HEK293 (cell line): ENCODE measurements around the gene LACRT.
A peak's percentile ranks its signal among the peaks of the same experiment; 100 is the strongest.

Source experiments
- CTCF ChIA-PET: fragments of 350-600 bp; formaldehyde crosslinking; extraction: SDS; loops from one replicate; lab custom pipeline; 2021; ENCODE audit warnings: antibody characterized with exemption; lab: Yijun Ruan, JAX
- POLR2A ChIA-PET: fragments of 300-600 bp; formaldehyde crosslinking; extraction: SDS; loops from one replicate; lab custom pipeline; 2020; ENCODE audit warnings: antibody characterized with exemption, inconsistent platforms; lab: Yijun Ruan, JAX
- H3K27ac ChIP-seq: fragments of 200-500 bp; sonication (Bioruptor generic); 2 replicates; pipeline ENCODE4 v1.5.1; 2014; ENCODE audit warnings: low read depth, low read length, control low read depth, inconsistent platforms; ENCODE audit errors: extremely low read depth
- H3K36me3 ChIP-seq, 2 experiments: fragments of 200-500 bp in 1 of 2; sonication (Bioruptor generic) in 1 of 2; 1 replicate in 1 of 2; 2 replicates in 1 of 2; pipeline ENCODE4 v1.5.1; 2014 to 2017; ENCODE audit warnings: inconsistent platforms in 2 of 2, low read length in 2 of 2; ENCODE audit not compliant: control insufficient read depth in 2 of 2, insufficient read depth in 1 of 2
- H3K4me1 ChIP-seq: fragments of 200-500 bp; sonication (Bioruptor generic); 2 replicates; pipeline ENCODE4 v1.5.1; 2014; ENCODE audit warnings: mild to moderate bottlenecking, low read length, inconsistent platforms; ENCODE audit not compliant: control insufficient read depth, insufficient read depth
- H3K4me3 ChIP-seq: 2 replicates; pipeline ENCODE4 v1.5.1; 2011; ENCODE audit warnings: low read depth, mild to moderate bottlenecking, control low read depth, low read length, moderate library complexity
- H3K9me3 ChIP-seq: fragments of 200-500 bp; sonication (Bioruptor generic); 2 replicates; pipeline ENCODE4 v1.5.1; 2014; ENCODE audit warnings: low read depth, low read length, inconsistent platforms; ENCODE audit not compliant: control insufficient read depth, insufficient read depth
- IKZF3 ChIP-seq: fragments of 450-650 bp; IDR thresholded peaks from 2 replicates; pipeline ENCODE4 v1.5.0; 2018; ENCODE audit warnings: missing biosample characterization, mild to moderate bottlenecking, missing genetic modification characterization, moderate library complexity
- KLF1 ChIP-seq: fragments of 450-650 bp; formaldehyde crosslinking; IDR thresholded peaks from 2 replicates; pipeline ENCODE4 v1.5.1; 2016; ENCODE audit warnings: missing biosample characterization, missing genetic modification characterization
- KLF17 ChIP-seq: fragments of 450-650 bp; formaldehyde crosslinking; IDR thresholded peaks from 2 replicates; pipeline ENCODE4 v1.5.1; 2016; ENCODE audit warnings: missing biosample characterization, missing genetic modification characterization
- PATZ1 ChIP-seq: fragments of 450-650 bp; formaldehyde crosslinking; IDR thresholded peaks from 2 replicates; pipeline ENCODE4 v1.5.1; 2016; ENCODE audit warnings: missing biosample characterization, missing genetic modification characterization
- PRDM6 ChIP-seq: fragments of 450-650 bp; formaldehyde crosslinking; IDR thresholded peaks from 2 replicates; pipeline ENCODE4 v1.5.1; 2017; ENCODE audit warnings: missing biosample characterization, missing genetic modification characterization
- REST ChIP-seq: fragments of 450-650 bp; formaldehyde crosslinking; IDR thresholded peaks from 2 replicates; pipeline ENCODE4 v1.5.1; 2016; ENCODE audit warnings: missing biosample characterization, missing genetic modification characterization
- SP3 ChIP-seq: fragments of 450-650 bp; formaldehyde crosslinking; IDR thresholded peaks from 2 replicates; pipeline ENCODE4 v1.5.1; 2016; ENCODE audit warnings: missing biosample characterization, missing genetic modification characterization
- ZNF148 ChIP-seq: fragments of 450-650 bp; formaldehyde crosslinking; IDR thresholded peaks from 2 replicates; pipeline ENCODE4 v1.5.0; 2017; ENCODE audit warnings: missing biosample characterization, missing genetic modification characterization, borderline replicate concordance
- ZNF394 ChIP-seq: fragments of 450-650 bp; formaldehyde crosslinking; IDR thresholded peaks from 2 replicates; pipeline ENCODE4 v1.5.1; 2016; ENCODE audit warnings: missing biosample characterization, missing genetic modification characterization, mild to moderate bottlenecking, moderate library complexity, borderline replicate concordance
- ZNF510 ChIP-seq: fragments of 450-650 bp; formaldehyde crosslinking; IDR thresholded peaks from 2 replicates; pipeline ENCODE4 v1.5.1; 2018; ENCODE audit warnings: mild to moderate bottlenecking, missing genetic modification characterization, missing biosample characterization; ENCODE audit not compliant: insufficient replicate concordance
- ZNF585B ChIP-seq: fragments of 450-650 bp; formaldehyde crosslinking; IDR thresholded peaks from 2 replicates; pipeline ENCODE4 v1.5.1; 2016; ENCODE audit warnings: missing biosample characterization, missing genetic modification characterization
- ZNF76 ChIP-seq: fragments of 450-650 bp; formaldehyde crosslinking; IDR thresholded peaks from 2 replicates; pipeline ENCODE4; 2016; ENCODE audit warnings: low read depth, missing biosample characterization, missing genetic modification characterization, borderline replicate concordance

Gene LACRT

GRCh38 chr12:54585243-54585642 is 49.5 kb downstream of the LACRT start:
- TF ChIP-seq PATZ1 (peak; percentile 49; the same call in 1 of the 2 replicates), REST (0 out of 2 replicates have a peak, but pooled peaks have one; percentile 40), ZNF76 (tag by site-specific recombination) (peak; percentile 52; the same call in 1 of the 2 replicates), ZNF585B (tag by site-specific recombination) (no peak)
- TF ChIP-seq, all 188 proteins: peak for 3
- ChIA-PET POLR2A (no interaction called here), CTCF (interaction anchor here (0.9 to 6.5 kb wide), 3 partner anchors 13 to 61 kb away, joined by 3 to 64 read pairs (median 4); no protein-coding TSS in a partner anchor)
- Histone ChIP-seq H3K4me1 (no peaks in the 10 kb centered on the region; the same call in 1 of the 2 replicates), H3K36me3 (no peaks in the 10 kb centered on the region), H3K9me3 (no peaks in the 10 kb centered on the region), H3K27ac (no peak overlapping the region), H3K4me3 (no peak overlapping the region)

- ChIA-PET POLR2A (no interaction called here), CTCF (interaction anchor here (0.7 to 6.5 kb wide), 6 partner anchors 9 to 60 kb away, joined by 3 to 64 read pairs (median 4); no protein-coding TSS in a partner anchor)
Measured at GRCh38 chr12:54584128-54584527, 50.6 kb downstream of the LACRT start.

More at GRCh38 chr12:54584128-54584527, 50.6 kb downstream of the LACRT start:
- H3K27ac ChIP-seq = no peak overlapping the region
- no peaks in the 10 kb centered on the region for H3K9me3 ChIP-seq
- no peaks in the 10 kb centered on the region for H3K36me3 ChIP-seq
- TF ChIP-seq IKZF3 (tag by site-specific recombination) (no peak), SP3 (no peak), KLF17 (tag by site-specific recombination) (peak; percentile 29; the same call in 1 of the 2 replicates), PRDM6 (tag by site-specific recombination) (no peak), ZNF510 (tag by site-specific recombination) (no peak), ZNF148 (tag by site-specific recombination) (no peak), KLF1 (tag by site-specific recombination) (peak; percentile 65), ZNF394 (tag by site-specific recombination) (no peak)
- TF ChIP-seq, all 188 proteins: peak for 2
- no peaks in the 10 kb centered on the region; the same call in 1 of the 2 replicates for H3K4me1 ChIP-seq
- no peak overlapping the region for H3K4me3 ChIP-seq
